ENCODE data around the gene LRRN2.
"Not testable (repeated sequence)": the region's sequence is repeated elsewhere in the genome, so short reads cannot be mapped to it uniquely, and the experiment has no call there.

LRRN2 gene

GRCh38 chr1:204574016-204574864 lies 111.3 kb downstream of the LRRN2 start:
- DNase-seq (ENCODE audit: low read depth) = no peak

- DNase-seq (ENCODE audit: low read depth) = no peak
Observed at GRCh38 chr1:204572923-204573922, 112.3 kb downstream of the LRRN2 start.

DNA sequence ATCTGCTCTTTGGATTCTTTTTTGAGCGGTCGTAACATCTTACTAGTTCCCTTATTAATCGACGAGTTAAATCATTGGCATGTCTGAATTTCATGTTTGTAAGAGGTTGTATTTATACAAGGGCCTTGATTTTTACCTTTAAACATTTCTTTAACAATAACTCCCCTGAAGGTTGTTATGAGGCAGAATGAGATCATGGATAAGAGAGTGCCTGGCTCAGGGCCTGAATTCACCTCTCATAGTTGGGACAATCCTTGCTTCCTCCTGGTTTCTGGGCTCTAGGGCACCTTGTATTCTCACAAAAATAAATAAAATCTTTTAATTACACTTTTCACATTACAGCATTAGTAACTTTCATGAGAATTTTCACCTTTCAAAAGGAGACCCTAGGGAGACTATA lies 113.9 kb downstream of the LRRN2 start:
- DNase-seq (ENCODE audit: low read depth) = no peak

DNA sequence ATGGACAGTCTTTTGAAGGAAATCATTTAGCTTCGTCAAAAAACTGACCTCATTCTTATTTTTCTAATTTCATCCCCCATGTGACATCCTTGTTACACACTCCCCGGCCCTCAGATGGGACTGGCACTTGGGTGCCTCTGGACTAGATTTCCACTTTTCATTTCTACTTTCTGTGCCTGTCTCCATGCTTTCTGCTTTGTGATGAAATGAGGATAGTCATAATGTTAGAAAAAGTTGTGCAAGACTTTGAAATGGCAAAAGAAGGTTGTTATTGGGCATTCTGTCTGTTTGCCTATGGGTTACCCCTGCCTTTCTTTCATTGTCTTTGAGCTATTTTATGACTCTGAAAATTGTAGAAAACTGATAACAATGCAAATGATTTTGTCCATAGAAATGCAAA lies 114.4 kb downstream of the LRRN2 start:
- DNase-seq (ENCODE audit: low read depth) = no peak

- DNase-seq (ENCODE audit: low read depth) = not testable (repeated sequence)
Observed at GRCh38 chr1:204570021-204570420, 115.5 kb downstream of the LRRN2 start.

- no peak for DNase-seq (ENCODE audit: low read depth)
Observed at GRCh38 chr1:204569478-204569877, 116.1 kb downstream of the LRRN2 start.

- DNase-seq (ENCODE audit: low read depth) = no peak
Observed at GRCh38 chr1:204568576-204569315, 116.8 kb downstream of the LRRN2 start.
